ENCODE results near the gene BRI3. TPM values are rescaled to one million over a fixed set of nuclear protein-coding genes. Genes with fewer than 3 reads are reported as not detected.

BRI3 gene
- total and polyA plus RNA-seq, 2 of the 13 experiments (the other 11 are each of a cell fraction or from before 2014, with no cell fraction given), result 54.0 to 103 TPM

- TF ChIP-seq AFF4 (CRISPR knock-in tag; IDR thresholded peaks at IDR 0.05) (no peak), TFDP1 (CRISPR knock-in tag; IDR thresholded peaks at IDR 0.05; ENCODE audit: borderline replicate concordance) (peak; percentile 55; the same call in 1 of the 2 replicates), ZNF333 (CRISPR knock-in tag; IDR thresholded peaks at IDR 0.05; ENCODE audit: borderline replicate concordance) (no peak), POGZ (CRISPR knock-in tag; IDR thresholded peaks at IDR 0.05) (peak; percentile 27; the same call in 1 of the 2 replicates), ZNF281 (CRISPR knock-in tag; IDR thresholded peaks at IDR 0.05; ENCODE audit: borderline replicate concordance) (peak; percentile 99), MXI1 (IDR thresholded peaks at IDR 0.05; ENCODE audit: borderline replicate concordance, low read depth, low read length) (peak; percentile 88; the same call in 1 of the 3 replicates), ZNF451 (CRISPR knock-in tag; IDR thresholded peaks at IDR 0.05) (peak; percentile 39; the same call in 1 of the 2 replicates), NFE2L2 (IDR thresholded peaks at IDR 0.05; ENCODE audit: low read length) (no peak), ZNF558 (CRISPR knock-in tag; IDR thresholded peaks at IDR 0.05; ENCODE audit: borderline replicate concordance) (no peak), ARID5B (CRISPR knock-in tag; IDR thresholded peaks at IDR 0.05) (peak; percentile 84), ZNF160 (CRISPR knock-in tag; IDR thresholded peaks at IDR 0.05) (no peak), NONO (IDR thresholded peaks at IDR 0.05) (no peak), NONO (CRISPR knock-in tag; conservative IDR thresholded peaks at IDR 0.05) (peak; percentile 90), ZNF234 (CRISPR knock-in tag; conservative IDR thresholded peaks at IDR 0.05) (no peak), ZSCAN22 (CRISPR knock-in tag; IDR thresholded peaks at IDR 0.05) (no peak), ZFP41 (CRISPR knock-in tag; IDR thresholded peaks at IDR 0.05; ENCODE audit: borderline replicate concordance) (no peak), ZNF101 (CRISPR knock-in tag; IDR thresholded peaks at IDR 0.05; ENCODE audit: borderline replicate concordance, low read depth) (no peak)
Measured at GRCh38 chr7:98300595-98301372, 19.3 kb downstream of the BRI3 start (continued).
